Effector memory CD8-positive, alpha-beta T cell (primary cell): ENCODE measurements around the gene PTTG1.

Experiments
- ATAC-seq: fragments of 150-1000 bp; cut with Tn5 transposase; replicated peaks from 2 replicates; pipeline ENCODE4 v1.10.0; 2021; ENCODE audit warnings: mild to moderate bottlenecking, moderate library complexity
- DNase-seq, 3 experiments: peaks; one replicate each; pipeline ENCODE4 v3.0.0; 2021
- H3K27ac Mint-ChIP-seq, 2 donors: one replicate each; pipeline ENCODE4 v1.8.0; 2022; ENCODE audit warnings: mild to moderate bottlenecking in 2 of 2, mixed read lengths in 2 of 2, moderate library complexity in 2 of 2
- H3K27me3 Mint-ChIP-seq, 2 donors: one replicate each; pipeline ENCODE4 v1.8.0; 2022; ENCODE audit warnings: mixed read lengths in 2 of 2
- H3K36me3 Mint-ChIP-seq: one replicate; pipeline ENCODE4 v1.8.0; 2022; ENCODE audit warnings: mild to moderate bottlenecking, moderate library complexity, mixed read lengths; ENCODE audit not compliant: insufficient read depth
- H3K4me1 Mint-ChIP-seq, 2 donors: one replicate each; pipeline ENCODE4 v1.8.0; 2022; ENCODE audit warnings: low read depth in 2 of 2, mixed read lengths in 2 of 2
- H3K4me3 Mint-ChIP-seq, 2 donors: one replicate each; pipeline ENCODE4 v1.8.0; 2022; ENCODE audit warnings: mild to moderate bottlenecking in 2 of 2, mixed read lengths in 2 of 2, moderate library complexity in 2 of 2
- H3K9me3 Mint-ChIP-seq, 2 donors: one replicate each; pipeline ENCODE4 v1.8.0; 2022; ENCODE audit warnings: mixed read lengths in 2 of 2
- total RNA-seq, 9 experiments: gene quantifications; one replicate each; lab custom pipeline; 2026; lab: John Stamatoyannopoulos, UW

Gene PTTG1
- total RNA-seq = 7.5 to 36.3 (median 14.3) reads per million in 9 experiments

- H3K36me3 Mint-ChIP-seq = peaks cover 23% of the 10 kb centered on the region
- H3K27ac Mint-ChIP-seq = peak within 1 kb of the TSS; percentile 96 to 99
- DNase-seq = peak; percentile 87 to 89 (median 88)
- ATAC-seq = peak; percentile 70
- H3K4me3 Mint-ChIP-seq = peak within 1 kb of the TSS; percentile 93
- H3K9me3 Mint-ChIP-seq = no peaks in the 10 kb centered on the region
- peaks cover 55 to 81% of the 10 kb centered on the region in 2 donors for H3K4me1 Mint-ChIP-seq
- no peaks in the 10 kb centered on the region for H3K27me3 Mint-ChIP-seq
Observed at GRCh38 chr5:160421625-160422258, at the start of gene PTTG1. PTTG1 (plus strand) TSS chr5:160421855; CDS start chr5:160422313, 458 bp downstream.

- Mint-ChIP-seq H3K4me3 (no peak overlapping the region), H3K36me3 (no peaks in the 10 kb centered on the region), H3K27ac (no peak overlapping the region), H3K9me3 (no peaks in the 10 kb centered on the region), H3K27me3 (peaks cover 78 to 88% of the 10 kb centered on the region in 2 donors), H3K4me1 (peaks cover 0 to 5% of the 10 kb centered on the region in 2 donors)
- ATAC-seq (no peak), DNase-seq (no peak)
Observed at GRCh38 chr5:160375166-160375565, 46.5 kb upstream of the PTTG1 start.

GRCh38 chr5:160375701-160376100 lies 46.0 kb upstream of the PTTG1 start:
- no peak for ATAC-seq
- DNase-seq = no peak
- H3K9me3 Mint-ChIP-seq = no peaks in the 10 kb centered on the region
- no peak overlapping the region for H3K4me3 Mint-ChIP-seq
- H3K36me3 Mint-ChIP-seq = no peaks in the 10 kb centered on the region
- H3K27me3 Mint-ChIP-seq = peaks cover 78 to 84% of the 10 kb centered on the region in 2 donors
- peaks cover 0 to 4% of the 10 kb centered on the region in 2 donors for H3K4me1 Mint-ChIP-seq
- H3K27ac Mint-ChIP-seq = no peak overlapping the region

DNA sequence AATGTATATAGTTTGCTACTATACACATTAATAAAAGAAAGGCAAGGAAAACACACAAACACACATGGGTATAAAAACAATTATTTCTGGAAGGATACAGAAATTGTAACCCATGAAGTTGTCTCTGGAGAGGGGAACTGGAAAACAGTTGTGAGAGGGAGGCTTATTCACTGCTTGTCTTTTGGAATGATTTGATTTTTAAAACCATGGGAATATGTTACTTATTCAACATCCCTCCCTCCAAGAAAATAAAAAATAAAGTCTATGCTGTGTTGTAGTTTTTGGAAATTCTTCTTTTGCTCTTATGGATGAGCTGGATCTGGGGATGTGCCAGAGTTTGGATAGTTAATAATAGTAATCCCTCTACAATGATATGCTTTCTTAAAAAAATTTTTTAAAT lies 45.2 kb upstream of the PTTG1 start:
- no peaks in the 10 kb centered on the region for H3K9me3 Mint-ChIP-seq
- no peaks in the 10 kb centered on the region for H3K4me1 Mint-ChIP-seq
- H3K36me3 Mint-ChIP-seq = no peaks in the 10 kb centered on the region
- H3K27me3 Mint-ChIP-seq = peaks cover 71 to 77% of the 10 kb centered on the region in 2 donors
- H3K27ac Mint-ChIP-seq = no peak overlapping the region
- H3K4me3 Mint-ChIP-seq = no peak overlapping the region
- no peak for ATAC-seq
- DNase-seq = no peak

DNA sequence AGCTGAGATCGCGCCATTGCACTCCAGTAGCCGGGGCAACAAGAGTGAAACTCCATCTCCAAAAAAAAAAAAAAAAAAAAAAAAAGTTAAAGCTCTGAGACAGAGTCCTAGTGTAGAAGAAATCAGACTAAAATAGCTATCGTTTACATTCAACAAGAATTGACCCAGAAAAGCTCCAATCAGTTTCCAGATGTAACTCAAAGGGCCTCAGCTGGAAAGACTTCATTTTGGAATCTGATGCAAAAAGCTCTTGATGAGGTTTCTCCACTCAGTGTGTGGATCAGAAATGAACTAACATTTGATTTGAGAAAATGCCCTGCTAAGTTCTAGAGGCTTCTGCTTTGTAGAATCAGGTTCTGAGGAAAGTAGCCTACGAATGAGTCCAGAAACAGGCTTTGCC lies 44.0 kb upstream of the PTTG1 start:
- H3K27me3 Mint-ChIP-seq = peaks cover 61 to 66% of the 10 kb centered on the region in 2 donors
- DNase-seq (no peak), ATAC-seq (no peak)
- H3K4me3 Mint-ChIP-seq = no peak overlapping the region
- H3K36me3 Mint-ChIP-seq = no peaks in the 10 kb centered on the region
- no peaks in the 10 kb centered on the region for H3K9me3 Mint-ChIP-seq
- H3K4me1 Mint-ChIP-seq = no peaks in the 10 kb centered on the region
- H3K27ac Mint-ChIP-seq = no peak overlapping the region

GRCh38 chr5:160378330-160378729 lies 43.3 kb upstream of the PTTG1 start:
- ATAC-seq (no peak), DNase-seq (no peak)
- Mint-ChIP-seq H3K9me3 (no peaks in the 10 kb centered on the region), H3K27ac (no peak overlapping the region), H3K27me3 (peaks cover 54 to 59% of the 10 kb centered on the region in 2 donors), H3K4me1 (no peaks in the 10 kb centered on the region), H3K36me3 (no peaks in the 10 kb centered on the region), H3K4me3 (no peak overlapping the region)

DNA sequence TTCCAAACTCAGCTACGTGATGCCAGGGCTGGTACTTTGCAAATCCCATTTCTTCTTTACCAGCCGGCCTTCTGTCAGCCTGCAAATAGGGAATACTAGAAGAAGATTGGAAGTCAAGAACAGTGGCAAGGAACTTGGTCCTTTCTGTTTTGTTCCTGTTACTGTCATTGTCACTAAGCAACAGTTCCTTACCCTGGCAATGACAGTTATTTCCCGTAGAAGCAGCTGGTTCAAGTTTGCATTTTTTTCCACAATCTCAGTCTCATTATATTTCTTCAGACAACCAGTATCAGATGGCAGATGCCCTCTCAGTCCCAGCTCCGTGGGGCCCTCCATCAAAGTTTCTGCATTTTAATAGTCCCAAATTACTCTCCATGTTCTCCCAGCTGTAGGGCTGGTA lies 42.1 kb upstream of the PTTG1 start:
- Mint-ChIP-seq H3K36me3 (no peaks in the 10 kb centered on the region), H3K27me3 (peaks cover 44 to 47% of the 10 kb centered on the region in 2 donors), H3K9me3 (no peaks in the 10 kb centered on the region), H3K4me3 (no peak overlapping the region), H3K4me1 (no peaks in the 10 kb centered on the region), H3K27ac (no peak overlapping the region)
- no peak for DNase-seq
- ATAC-seq = no peak

GRCh38 chr5:160380041-160380440 lies 41.6 kb upstream of the PTTG1 start:
- peaks cover 38 to 42% of the 10 kb centered on the region in 2 donors for H3K27me3 Mint-ChIP-seq
- no peak overlapping the region for H3K27ac Mint-ChIP-seq
- no peak overlapping the region for H3K4me3 Mint-ChIP-seq
- DNase-seq (no peak), ATAC-seq (no peak)
- no peaks in the 10 kb centered on the region for H3K9me3 Mint-ChIP-seq
- H3K36me3 Mint-ChIP-seq = no peaks in the 10 kb centered on the region
- H3K4me1 Mint-ChIP-seq = no peaks in the 10 kb centered on the region

GRCh38 chr5:160382346-160382745 lies 39.3 kb upstream of the PTTG1 start:
- no peak for ATAC-seq

GRCh38 chr5:160384681-160385080 lies 37.0 kb upstream of the PTTG1 start:
- H3K4me3 Mint-ChIP-seq = no peak overlapping the region
- H3K27ac Mint-ChIP-seq = no peak overlapping the region
- H3K27me3 Mint-ChIP-seq = peaks cover 6 to 8% of the 10 kb centered on the region in 2 donors
- H3K4me1 Mint-ChIP-seq = no peaks in the 10 kb centered on the region
- no peaks in the 10 kb centered on the region for H3K36me3 Mint-ChIP-seq
- H3K9me3 Mint-ChIP-seq = peaks cover 0 to 12% of the 10 kb centered on the region in 2 donors
- DNase-seq (no peak), ATAC-seq (no peak)

More at GRCh38 chr5:160382346-160382745, 39.3 kb upstream of the PTTG1 start:
- Mint-ChIP-seq H3K9me3 (no peaks in the 10 kb centered on the region), H3K27ac (no peak overlapping the region), H3K4me3 (no peak overlapping the region), H3K36me3 (no peaks in the 10 kb centered on the region), H3K4me1 (no peaks in the 10 kb centered on the region), H3K27me3 (peaks cover 21 to 23% of the 10 kb centered on the region in 2 donors)
- DNase-seq = no peak

- Mint-ChIP-seq H3K9me3 (peaks cover 0 to 12% of the 10 kb centered on the region in 2 donors), H3K36me3 (no peaks in the 10 kb centered on the region), H3K27ac (no peak overlapping the region), H3K4me1 (no peaks in the 10 kb centered on the region), H3K4me3 (no peak overlapping the region), H3K27me3 (no peaks in the 10 kb centered on the region)
- DNase-seq = no peak
- no peak for ATAC-seq
Observed at GRCh38 chr5:160385496-160385895, 36.2 kb upstream of the PTTG1 start.

DNA sequence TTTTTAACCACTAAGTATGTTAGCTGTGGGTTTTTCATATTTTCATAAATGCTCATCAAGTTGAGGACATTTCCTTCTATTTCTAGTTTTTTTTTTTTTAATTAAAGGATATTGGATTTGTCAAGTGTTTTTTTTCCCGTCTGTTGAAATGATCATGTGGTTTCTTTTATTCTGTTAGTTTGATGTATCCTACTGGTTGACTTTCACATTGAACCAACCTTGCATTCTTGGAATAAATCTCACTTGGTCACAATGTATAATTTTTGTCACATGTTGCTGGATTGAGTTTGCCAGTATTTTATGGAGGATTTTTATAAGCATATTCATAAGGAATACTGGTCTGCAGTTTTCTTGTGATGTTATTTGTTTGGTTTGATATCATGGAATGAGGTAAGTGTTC lies 34.2 kb upstream of the PTTG1 start:
- H3K4me3 Mint-ChIP-seq = no peak overlapping the region
- peaks cover 0 to 12% of the 10 kb centered on the region in 2 donors for H3K9me3 Mint-ChIP-seq
- H3K36me3 Mint-ChIP-seq = peaks cover 3% of the 10 kb centered on the region
- no peak overlapping the region for H3K27ac Mint-ChIP-seq
- DNase-seq (no peak), ATAC-seq (no peak)
- no peaks in the 10 kb centered on the region for H3K4me1 Mint-ChIP-seq
- H3K27me3 Mint-ChIP-seq = no peaks in the 10 kb centered on the region

GRCh38 chr5:160390787-160391696 lies 30.6 kb upstream of the PTTG1 start:
- Mint-ChIP-seq H3K27me3 (no peaks in the 10 kb centered on the region), H3K36me3 (peaks cover 3% of the 10 kb centered on the region), H3K27ac (no peak overlapping the region), H3K9me3 (peaks cover 0 to 12% of the 10 kb centered on the region in 2 donors), H3K4me1 (no peaks in the 10 kb centered on the region), H3K4me3 (no peak overlapping the region)
- ATAC-seq = no peak
- DNase-seq = no peak

GRCh38 chr5:160395111-160395510 lies 26.5 kb upstream of the PTTG1 start:
- Mint-ChIP-seq H3K9me3 (no peaks in the 10 kb centered on the region), H3K27ac (no peak overlapping the region), H3K4me3 (no peak overlapping the region), H3K27me3 (no peaks in the 10 kb centered on the region), H3K4me1 (peaks cover 7 to 13% of the 10 kb centered on the region in 2 donors), H3K36me3 (peaks cover 11% of the 10 kb centered on the region)
- ATAC-seq = no peak
- DNase-seq = no peak
